Tibial nerve (tissue), 4 donors: ENCODE results near the gene DCUN1D2. TPM values are rescaled to one million over a fixed set of nuclear protein-coding genes. Genes with fewer than 3 reads are reported as not detected.

Experiments
- DNase-seq, 2 donors: peaks; one replicate each; pipeline ENCODE4 v3.0.0-alpha.2; 2019; ENCODE audit warnings: low spot score in 2 of 2
- H3K27ac ChIP-seq, 4 donors: fragments of 200-600 bp; sonication (generic) in 3 of 4; one replicate each; pipeline ENCODE4 v1.5.1; 2017 to 2019; ENCODE audit warnings: mild to moderate bottlenecking in 1 of 4
- H3K27me3 ChIP-seq, 2 donors: fragments of 200-600 bp; sonication (generic) in 1 of 2; one replicate each; pipeline versions ENCODE4 v1.5.1 to v1.6.0; 2017 to 2019
- H3K36me3 ChIP-seq, 3 donors: fragments of 200-600 bp; sonication (generic); one replicate each; pipeline ENCODE4 v1.5.1; 2018 to 2019
- H3K4me1 ChIP-seq, 4 donors: fragments of 200-600 bp; sonication (generic) in 3 of 4; one replicate each; pipeline ENCODE4 v1.5.1; 2017 to 2019
- H3K4me3 ChIP-seq, 4 donors: fragments of 200-600 bp; sonication (generic) in 3 of 4; one replicate each; pipeline ENCODE4 v1.5.1; 2017 to 2019; ENCODE audit warnings: mild to moderate bottlenecking in 1 of 4, moderate library complexity in 1 of 4
- H3K9me3 ChIP-seq, 4 donors: fragments of 200-600 bp; sonication (generic) in 3 of 4; one replicate each; pipeline ENCODE4 v1.5.1; 2017 to 2019
- CTCF ChIP-seq, 5 experiments: fragments of 200-600 bp in 3 of 5; fragments of 450-650 bp in 2 of 5; sonication (generic) in 3 of 5; IDR thresholded peaks; one replicate each; pipeline ENCODE4 v1.5.1; 2016 to 2019; ENCODE audit warnings: antibody characterized with exemption in 5 of 5, mild to moderate bottlenecking in 3 of 5, moderate library complexity in 2 of 5
- EP300 ChIP-seq, 2 donors: sonication (generic); formaldehyde crosslinking; IDR thresholded peaks; one replicate each; pipeline ENCODE4 v1.6.1; 2017; ENCODE audit warnings: antibody characterized with exemption in 2 of 2, mild to moderate bottlenecking in 1 of 2
- POLR2A ChIP-seq, 2 donors: fragments of 450-650 bp; IDR thresholded peaks; one replicate each; pipeline ENCODE4 v1.6.1; 2017; ENCODE audit warnings: antibody characterized with exemption in 2 of 2, mild to moderate bottlenecking in 2 of 2, moderate library complexity in 2 of 2
- WGBS, 2 donors: methylation state at CpG; one replicate each; pipeline ENCODE4 v1.1.5; 2018; 5-methylcytosine and 5-hydroxymethylcytosine counted together
- total RNA-seq, 4 donors: library from RNA; depleted of rRNA; stranded (reverse); fragments of >200 nt; gene quantifications; one replicate each; pipeline ENCODE4 v1.1.0, GENCODE V29; 2016

DCUN1D2 gene
- total RNA-seq, 4 donors from 2014 or later: 16.3 to 28.0 (median 21.0) TPM

DNA sequence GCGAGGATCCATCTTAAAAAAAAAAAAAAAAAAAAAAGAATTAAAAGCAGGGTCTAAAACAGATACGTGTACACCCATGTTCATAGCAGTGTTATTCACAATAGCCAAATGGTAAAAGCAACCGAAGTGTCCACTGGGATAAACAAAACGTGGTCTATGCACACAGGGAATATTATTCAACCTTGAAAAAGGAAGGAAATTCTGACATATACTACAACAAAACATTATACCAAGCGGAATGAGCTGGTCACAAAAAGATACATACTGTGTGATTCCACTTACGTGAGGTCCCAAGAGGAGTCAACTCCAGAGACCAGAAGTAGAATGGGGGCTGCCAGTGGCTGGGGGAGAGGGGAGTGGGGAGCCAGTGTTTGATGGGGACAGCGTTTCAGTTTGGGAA, 22.5 kb downstream of the DCUN1D2 start:
- H3K36me3 ChIP-seq: peaks cover 0 to 44% (median 0%) of the 10 kb centered on the region in 3 donors
- DNase-seq: no peak
- H3K4me1 ChIP-seq: no peaks in the 10 kb centered on the region
- TF ChIP-seq EP300 (IDR thresholded peaks at IDR 0.05) (no peak), CTCF (IDR thresholded peaks at IDR 0.05) (no peak), POLR2A (IDR thresholded peaks at IDR 0.05) (no peak)
- WGBS, 2 donors: 88 to 97% methylated on average over 7 of the region's 7 CpGs
- H3K27ac ChIP-seq: no peak overlapping the region
- H3K9me3 ChIP-seq: no peaks in the 10 kb centered on the region
- H3K27me3 ChIP-seq: no peaks in the 10 kb centered on the region
- no peak overlapping the region for H3K4me3 ChIP-seq

- Histone ChIP-seq H3K9me3 (no peaks in the 10 kb centered on the region), H3K4me1 (no peaks in the 10 kb centered on the region), H3K36me3 (peaks cover 0 to 34% (median 0%) of the 10 kb centered on the region in 3 donors), H3K27ac (no peak overlapping the region), H3K27me3 (no peaks in the 10 kb centered on the region), H3K4me3 (no peak overlapping the region)
- no peak for DNase-seq
- 88% methylated on average over 3 of the region's 3 CpGs for WGBS, 2 donors
- TF ChIP-seq POLR2A (IDR thresholded peaks at IDR 0.05) (no peak), CTCF (IDR thresholded peaks at IDR 0.05) (no peak), EP300 (IDR thresholded peaks at IDR 0.05) (no peak)
These were observed 24.1 kb downstream of the DCUN1D2 start for GRCh38 chr13:113466383-113466782.

GRCh38 chr13:113465300-113465699, 25.2 kb downstream of the DCUN1D2 start:
- Histone ChIP-seq H3K9me3 (no peaks in the 10 kb centered on the region), H3K36me3 (peaks cover 0 to 42% (median 0%) of the 10 kb centered on the region in 3 donors), H3K27me3 (no peaks in the 10 kb centered on the region), H3K4me1 (no peaks in the 10 kb centered on the region), H3K4me3 (no peak overlapping the region), H3K27ac (no peak overlapping the region)
- WGBS, 2 donors: 78 to 84% methylated on average over 4 of the region's 4 CpGs
- no peak for TF ChIP-seq EP300 (IDR thresholded peaks at IDR 0.05)
- DNase-seq: no peak

GRCh38 chr13:113464476-113464875, 26.0 kb downstream of the DCUN1D2 start:
- Histone ChIP-seq H3K4me3 (no peak overlapping the region), H3K27ac (no peak overlapping the region), H3K36me3 (peaks cover 0 to 48% (median 0%) of the 10 kb centered on the region in 3 donors), H3K9me3 (no peaks in the 10 kb centered on the region), H3K4me1 (no peaks in the 10 kb centered on the region), H3K27me3 (no peaks in the 10 kb centered on the region)
- no peak for TF ChIP-seq EP300 (IDR thresholded peaks at IDR 0.05)
- TF ChIP-seq CTCF (IDR thresholded peaks at IDR 0.05): no peak
- TF ChIP-seq POLR2A (IDR thresholded peaks at IDR 0.05): no peak
- no peak for DNase-seq
- 79 to 80% methylated on average over 16 of the region's 16 CpGs for WGBS, 2 donors

DNA sequence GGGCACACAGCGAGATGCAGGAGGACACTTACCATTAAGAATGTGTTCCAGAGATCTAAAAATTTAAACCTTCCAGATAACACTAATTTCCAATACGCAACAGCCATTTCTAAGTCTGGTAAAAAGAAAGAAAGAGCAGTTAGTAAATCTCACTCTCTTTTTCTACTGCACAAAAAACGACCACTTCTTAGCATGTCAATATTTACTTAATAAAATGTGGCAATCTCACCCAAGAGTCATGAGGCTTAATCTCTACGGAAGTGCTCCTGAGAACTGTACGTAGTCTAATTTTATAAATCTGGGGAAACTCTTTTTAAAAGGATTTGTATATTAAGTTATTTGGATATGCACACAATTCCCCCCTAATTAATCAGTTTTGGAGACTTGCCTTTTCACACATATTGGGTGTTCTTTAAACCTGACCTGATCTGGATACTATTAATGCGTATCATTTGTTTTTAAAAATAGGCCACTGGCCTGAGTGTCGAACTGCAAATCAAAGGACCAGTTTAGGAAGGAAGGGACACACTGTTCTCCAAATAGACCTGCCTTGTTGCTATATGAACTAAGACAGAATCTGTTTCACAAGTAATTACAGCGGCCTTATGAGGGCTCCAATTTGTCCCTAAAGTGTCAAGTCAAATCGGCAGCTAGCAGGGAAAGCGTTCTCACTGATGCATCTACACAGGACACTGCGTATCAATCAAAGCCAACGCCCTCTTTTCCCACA, 29.3 kb downstream of the DCUN1D2 start:
- H3K27me3 ChIP-seq: no peaks in the 10 kb centered on the region
- H3K36me3 ChIP-seq: peaks cover 0 to 63% (median 5%) of the 10 kb centered on the region in 3 donors
- no peaks in the 10 kb centered on the region for H3K9me3 ChIP-seq
- H3K4me3 ChIP-seq: no peak overlapping the region
- TF ChIP-seq CTCF (IDR thresholded peaks at IDR 0.05) (no peak), POLR2A (IDR thresholded peaks at IDR 0.05) (no peak), EP300 (IDR thresholded peaks at IDR 0.05) (no peak)
- H3K27ac ChIP-seq: no peak overlapping the region
- no peaks in the 10 kb centered on the region for H3K4me1 ChIP-seq
- no peak for DNase-seq
- WGBS, 2 donors: 86 to 91% methylated on average over 12 of the region's 12 CpGs
